Measurements from ENCODE around the gene SCN1A.
"Not testable (repeated sequence)": the region's sequence is repeated elsewhere in the genome, so short reads cannot be mapped to it uniquely, and the experiment has no call there.

SCN1A gene

DNA sequence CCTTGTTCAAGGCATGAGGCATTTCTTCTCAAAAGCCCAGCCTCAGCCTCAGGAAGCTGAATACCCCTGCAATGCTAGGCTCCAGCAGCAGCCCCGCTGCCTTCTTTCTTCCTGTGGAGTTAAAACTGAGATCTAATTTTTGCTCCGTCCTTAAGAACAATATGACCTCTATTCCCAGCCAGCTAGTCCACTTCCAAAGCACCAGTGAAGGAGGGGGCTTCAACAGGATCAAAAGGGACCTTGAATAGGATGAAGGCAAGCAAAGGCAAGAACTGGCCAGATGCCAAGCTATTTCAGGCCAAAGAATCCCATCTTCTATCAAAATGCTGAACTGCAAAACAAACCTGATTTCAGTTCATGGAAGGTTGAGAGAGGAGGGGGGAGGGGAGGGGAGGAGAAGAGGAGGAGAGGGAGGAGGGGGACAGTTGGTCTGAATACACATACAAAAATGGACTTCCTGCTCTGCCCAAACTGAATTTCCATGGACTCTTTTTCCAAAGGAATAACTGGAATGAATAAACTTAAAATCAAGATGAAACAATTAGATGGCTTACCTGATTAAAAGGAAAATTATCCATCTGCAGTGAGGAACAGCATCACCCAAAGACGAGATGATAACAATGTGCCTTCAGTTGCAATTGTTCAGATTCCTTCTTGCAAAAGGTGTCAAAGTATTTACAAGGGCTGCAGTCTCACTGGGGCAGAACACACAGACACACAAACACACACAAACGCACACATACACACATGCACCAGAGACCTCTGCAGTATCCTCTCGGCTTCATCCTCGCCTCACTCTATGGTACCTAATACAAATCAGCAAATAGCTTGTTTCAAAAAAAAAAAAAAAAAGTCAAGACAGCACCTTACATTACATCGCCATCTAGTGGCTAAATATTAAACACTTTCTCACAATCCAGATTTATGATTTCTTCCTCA lies at the start of gene SCN1A:
Gene SCN1A (minus strand): TSS at position 804 of the 939 bp plus-strand sequence. CDS start 54,399 bp downstream, outside the sequence.
- peak; percentile 1 for DNase-seq (ENCODE audit: insufficient read length, low spot score)

DNA sequence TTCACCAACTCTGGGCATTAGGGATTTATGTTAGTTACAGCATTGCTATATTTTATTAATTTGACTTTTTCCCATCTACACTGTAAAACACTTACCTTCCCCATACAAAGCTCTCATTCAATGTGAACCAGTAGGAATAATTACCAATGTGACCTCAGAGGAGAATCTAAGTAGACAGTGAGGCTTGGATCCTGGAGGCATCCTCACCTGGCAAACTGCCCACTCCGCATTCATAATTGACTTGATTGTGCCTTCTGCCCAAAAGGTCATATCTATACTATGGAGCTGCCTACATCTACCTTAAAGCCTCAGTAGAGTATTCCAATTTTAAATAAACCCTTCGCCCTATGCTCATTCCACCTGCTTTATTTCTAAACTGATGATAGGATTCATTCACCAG lies 45.4 kb upstream of the SCN1A start:
- DNase-seq (ENCODE audit: insufficient read length, low spot score) (no peak), FAIRE-seq (no peak)

More for the DNA sequence above, at the start of gene SCN1A:
- FAIRE-seq = peak; percentile 14

DNA sequence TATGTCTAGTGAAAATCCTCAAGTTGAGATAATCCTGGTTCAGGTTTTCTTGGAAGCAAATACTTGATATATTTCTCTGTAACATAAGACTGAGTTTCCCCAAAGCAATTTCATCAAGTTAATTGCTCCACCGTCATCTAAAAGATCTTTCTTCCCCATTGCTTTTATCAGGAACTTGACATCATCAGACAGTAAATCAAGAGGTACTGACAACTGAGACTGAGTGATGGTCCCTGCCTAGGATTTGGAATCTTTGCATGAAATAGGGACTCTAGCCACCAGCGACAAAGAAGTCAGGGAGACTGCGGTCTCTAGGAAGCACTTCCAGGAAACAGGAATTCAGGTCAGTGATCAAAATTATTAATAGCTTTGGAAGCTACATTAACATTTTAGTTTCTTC lies 43.4 kb upstream of the SCN1A start:
- no peak for DNase-seq (ENCODE audit: insufficient read length, low spot score)

DNA sequence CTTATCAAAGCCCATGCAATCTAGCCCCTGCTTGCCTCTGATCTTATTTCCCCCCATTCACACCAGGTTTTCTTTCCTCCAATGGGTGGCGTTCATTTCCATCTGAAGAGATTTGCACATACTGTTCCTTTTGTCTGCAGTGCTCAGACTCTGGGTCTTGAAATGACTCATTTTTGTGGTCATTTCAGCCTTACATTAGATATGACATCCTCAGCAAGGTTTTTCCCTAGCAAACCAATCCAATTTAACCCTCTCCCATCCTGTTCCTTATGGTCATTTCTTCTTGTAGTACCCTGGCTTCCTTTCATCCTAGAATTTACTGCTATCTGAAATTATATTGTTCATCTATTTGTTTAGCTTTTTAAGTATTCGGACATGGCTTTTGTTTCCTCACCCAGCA lies 42.5 kb upstream of the SCN1A start:
- no peak for FAIRE-seq
- no peak for DNase-seq (ENCODE audit: insufficient read length, low spot score)

More for the DNA sequence above, 43.4 kb upstream of the SCN1A start:
- FAIRE-seq = no peak

DNA sequence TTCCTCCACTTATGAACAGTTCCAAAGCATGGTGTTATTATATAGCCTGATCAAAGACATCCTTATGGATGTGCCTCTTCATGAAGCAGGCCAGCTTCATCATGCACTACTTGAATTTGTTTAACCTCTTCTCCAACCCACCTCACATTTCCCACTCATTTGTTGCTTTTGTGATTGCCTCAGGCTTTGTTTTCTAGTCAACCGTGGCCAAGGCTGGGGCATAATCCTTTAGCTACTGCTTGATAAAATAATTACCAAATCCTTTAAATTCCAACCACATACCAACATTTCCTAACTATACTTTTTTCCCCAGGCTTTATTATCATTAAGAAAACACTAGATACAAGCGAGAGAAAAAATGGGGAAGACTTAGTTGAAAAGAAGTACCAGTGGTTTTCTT lies 39.6 kb upstream of the SCN1A start:
- no peak for FAIRE-seq

DNA sequence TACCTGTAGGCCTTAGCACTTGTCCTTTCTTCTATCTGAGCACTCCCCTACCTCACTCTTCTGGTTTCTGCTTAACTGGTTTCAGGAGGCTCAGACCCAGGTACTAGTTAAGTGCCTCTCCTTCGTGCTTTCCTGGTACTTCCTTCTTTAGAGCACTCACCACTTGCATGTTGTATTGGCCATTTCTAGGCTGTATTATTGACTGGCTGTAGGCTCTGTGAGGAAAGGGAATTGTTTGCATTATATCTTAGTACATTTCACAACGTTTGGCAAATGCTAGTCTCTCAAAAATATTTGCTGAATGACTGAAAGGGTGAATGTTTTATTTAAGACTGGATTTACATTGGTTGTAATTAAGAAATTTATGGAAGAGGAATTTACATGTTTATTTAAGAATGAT lies 36.0 kb upstream of the SCN1A start:
- FAIRE-seq (no peak), DNase-seq (ENCODE audit: insufficient read length, low spot score) (no peak)

More for the DNA sequence above, 39.6 kb upstream of the SCN1A start:
- no peak for DNase-seq (ENCODE audit: insufficient read length, low spot score)

DNA sequence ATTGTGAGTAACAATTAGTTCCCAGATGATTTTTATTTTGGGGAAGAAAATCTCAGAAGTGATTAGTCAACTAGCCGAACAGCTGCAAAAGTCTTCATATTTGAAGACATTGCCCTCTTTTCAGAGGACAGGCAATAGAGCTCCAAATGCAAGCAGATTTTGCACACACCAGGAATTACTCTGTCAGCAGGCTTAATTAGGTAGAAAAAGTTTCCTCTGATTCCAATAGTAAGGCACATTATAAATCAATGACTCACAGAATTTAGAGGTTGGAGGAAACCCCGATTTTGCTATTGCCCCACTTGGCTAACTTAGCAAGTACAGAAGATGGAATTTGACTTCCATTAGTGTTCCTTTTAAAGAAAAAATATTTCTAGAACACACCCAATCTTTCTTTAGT lies 30.7 kb upstream of the SCN1A start:
- no peak for DNase-seq (ENCODE audit: insufficient read length, low spot score)
- FAIRE-seq = no peak

DNA sequence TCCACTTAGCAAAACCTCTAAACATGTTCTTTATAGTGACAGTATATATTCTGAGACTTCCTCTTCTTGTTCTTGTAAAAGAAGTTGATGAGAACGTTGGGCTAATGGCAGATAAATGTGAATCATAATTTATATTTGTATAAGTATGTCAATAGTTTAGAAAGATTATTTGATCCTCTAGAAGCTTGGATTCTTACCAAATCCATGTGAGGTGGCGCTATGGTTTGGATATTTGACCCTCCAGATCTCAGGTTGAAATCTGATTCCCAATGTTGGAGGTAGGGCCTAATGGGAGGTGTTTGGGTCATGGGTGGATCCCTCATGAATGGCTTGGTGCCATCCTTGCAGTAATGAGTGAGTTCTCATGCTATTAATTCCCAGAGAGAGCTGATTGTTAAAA lies 29.8 kb upstream of the SCN1A start:
- no peak for FAIRE-seq
- no peak for DNase-seq (ENCODE audit: insufficient read length, low spot score)

DNA sequence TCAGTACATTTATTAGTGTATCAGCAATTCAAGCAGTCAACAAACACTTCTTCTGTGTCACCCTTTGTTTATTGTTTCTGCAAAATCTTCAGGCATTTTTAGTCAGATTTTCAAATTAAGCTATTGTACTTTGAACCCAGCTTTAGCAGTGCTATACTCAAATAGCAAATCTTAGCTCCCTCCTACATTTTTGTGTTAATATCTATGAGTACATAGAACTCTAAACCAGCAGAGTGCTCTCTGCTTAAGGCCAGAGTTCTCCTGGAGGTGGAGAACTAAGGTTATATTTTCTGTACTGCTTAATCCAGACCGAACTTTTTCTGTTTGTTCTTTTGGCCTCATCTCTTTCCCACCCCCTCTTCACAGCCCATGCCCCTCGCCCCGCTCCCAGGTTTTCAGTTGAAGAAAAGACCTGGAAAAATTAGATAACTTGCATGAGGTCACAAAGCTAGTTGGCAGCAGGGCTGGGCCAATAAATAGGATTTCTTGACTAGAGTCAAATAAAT lies 29.2 kb upstream of the SCN1A start:
- DNase-seq (ENCODE audit: insufficient read length, low spot score) (no peak), FAIRE-seq (no peak)

DNA sequence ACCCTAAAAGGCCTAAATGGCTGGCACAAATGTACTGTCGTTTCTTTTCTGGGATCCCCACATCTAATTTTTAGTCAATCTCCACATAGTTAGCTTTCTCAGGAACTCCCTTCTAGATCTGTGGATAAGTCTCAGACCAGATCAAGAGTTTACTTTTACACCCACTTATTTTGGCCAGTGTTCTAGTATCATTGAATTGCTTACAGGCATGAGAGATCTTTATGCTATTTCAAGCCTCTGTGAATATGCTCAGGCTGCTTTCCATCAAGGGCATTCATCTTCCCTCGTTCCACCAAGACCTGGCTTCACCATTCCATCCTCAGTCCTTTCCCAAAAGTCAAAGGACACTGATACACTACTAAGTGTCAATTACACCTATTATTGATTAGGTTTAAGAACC lies 27.8 kb upstream of the SCN1A start:
- FAIRE-seq (no peak), DNase-seq (ENCODE audit: insufficient read length, low spot score) (no peak)

DNA sequence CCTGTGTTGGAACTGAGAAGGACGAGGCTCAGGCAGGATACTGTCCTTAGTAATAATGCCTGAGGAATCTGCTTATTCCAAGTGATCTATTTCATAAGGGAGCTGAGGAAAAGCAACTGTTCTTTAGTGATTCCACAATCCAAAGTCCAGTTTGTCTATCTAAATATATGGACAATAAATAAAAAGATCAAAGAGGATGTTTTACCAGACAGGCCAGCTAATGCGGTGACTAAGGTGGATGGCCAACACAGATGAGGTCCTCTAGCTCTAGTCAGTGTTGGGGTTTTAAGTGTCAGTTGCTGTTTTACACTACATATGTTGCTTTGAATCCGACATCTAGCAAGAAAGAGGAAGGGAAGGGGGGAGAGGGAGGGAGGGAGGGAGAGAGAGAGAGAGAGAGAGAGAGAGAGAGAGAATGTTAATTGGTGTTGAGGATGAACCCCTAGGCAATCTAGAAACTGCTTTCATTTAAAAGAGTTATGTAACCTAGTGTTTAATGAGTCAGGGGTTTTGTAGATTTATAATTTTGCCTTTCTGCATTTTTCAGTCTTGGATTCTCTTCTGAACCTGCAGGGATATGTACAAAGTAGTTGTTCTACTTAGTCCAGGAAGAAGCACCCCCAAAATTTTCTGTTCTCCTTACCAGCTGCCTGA lies 27.0 kb upstream of the SCN1A start:
- FAIRE-seq (no peak), DNase-seq (ENCODE audit: insufficient read length, low spot score) (no peak)

DNA sequence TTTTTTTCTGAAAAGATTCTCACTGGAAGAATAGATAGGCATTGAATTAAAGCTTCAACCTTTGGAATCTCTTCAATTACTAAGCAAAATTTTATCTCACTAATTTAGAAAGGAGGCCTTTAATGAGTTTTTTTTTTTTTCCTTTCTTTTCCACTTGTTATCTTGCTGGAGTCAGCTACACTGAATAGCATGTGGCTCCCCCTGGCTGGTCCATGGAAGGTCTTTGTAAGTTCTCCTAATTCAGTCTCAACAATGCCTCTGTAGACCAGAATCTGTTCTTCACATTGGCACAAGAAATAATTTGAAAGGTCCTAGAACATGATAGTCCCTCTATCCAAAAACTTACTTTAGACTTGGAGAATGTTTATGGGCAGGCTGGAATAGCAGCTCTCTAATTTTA lies 24.2 kb upstream of the SCN1A start:
- no peak for DNase-seq (ENCODE audit: insufficient read length, low spot score)
- FAIRE-seq = no peak

DNA sequence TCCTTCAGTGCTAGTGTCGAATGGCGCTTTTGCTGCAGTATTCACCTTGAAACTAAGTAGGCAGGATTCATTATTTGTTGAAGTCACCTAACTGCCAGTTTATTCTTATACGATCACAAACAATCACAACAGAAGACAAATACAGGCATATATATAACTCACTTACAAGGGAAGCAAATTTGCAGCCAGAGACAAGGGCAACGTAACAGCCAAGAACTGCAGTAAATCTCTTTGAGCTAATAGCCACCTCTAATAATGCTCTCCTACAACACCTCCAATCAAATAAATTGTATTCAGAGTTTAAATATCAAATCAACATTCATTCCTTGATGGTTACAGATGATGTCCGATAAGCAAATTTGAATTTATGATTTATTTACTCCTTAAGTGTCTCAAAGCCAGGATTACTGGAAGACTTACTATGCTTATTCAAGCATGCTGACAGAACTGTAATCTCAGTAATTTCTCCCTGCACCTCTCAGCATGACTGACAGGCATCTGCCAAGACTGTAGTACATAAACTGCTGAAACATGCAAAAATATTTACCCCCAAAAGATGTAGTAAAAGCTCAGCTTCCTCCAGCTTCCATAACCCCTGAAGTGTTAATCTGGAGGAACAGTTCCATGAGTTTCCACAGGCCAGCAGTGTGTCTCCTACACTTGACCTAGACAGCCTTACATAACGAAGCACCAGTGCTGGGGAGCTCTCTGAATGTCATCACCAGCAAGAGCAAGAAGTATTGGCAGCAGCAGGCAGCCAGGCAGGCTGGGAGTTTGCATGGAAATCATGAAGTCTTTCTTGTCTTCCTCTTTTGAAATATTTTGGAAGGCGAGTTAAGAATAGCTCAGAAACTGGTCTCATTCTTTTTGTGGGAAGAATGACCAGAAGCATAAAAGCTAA lies 20.9 kb upstream of the SCN1A start:
- DNase-seq (ENCODE audit: insufficient read length, low spot score) (no peak), FAIRE-seq (no peak)

DNA sequence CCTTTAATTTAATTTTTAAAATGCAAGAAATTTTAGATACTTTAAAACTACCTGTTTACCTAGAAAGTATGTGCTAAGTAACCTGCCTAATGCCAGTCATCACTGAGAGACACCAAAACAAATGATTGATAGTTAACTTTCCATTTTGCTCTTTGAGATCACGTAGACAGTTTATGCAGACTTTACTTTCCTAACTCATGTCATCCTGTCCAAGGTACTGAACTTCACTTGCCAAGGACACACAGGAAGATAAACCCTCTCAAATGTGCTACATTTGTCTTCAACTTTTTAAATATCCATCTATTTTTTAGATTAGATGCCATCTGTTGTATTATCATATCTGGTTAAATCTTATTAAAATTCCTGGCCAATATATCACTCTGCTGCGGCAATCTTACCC lies 20.1 kb upstream of the SCN1A start:
- FAIRE-seq (no peak), DNase-seq (ENCODE audit: insufficient read length, low spot score) (no peak)

DNA sequence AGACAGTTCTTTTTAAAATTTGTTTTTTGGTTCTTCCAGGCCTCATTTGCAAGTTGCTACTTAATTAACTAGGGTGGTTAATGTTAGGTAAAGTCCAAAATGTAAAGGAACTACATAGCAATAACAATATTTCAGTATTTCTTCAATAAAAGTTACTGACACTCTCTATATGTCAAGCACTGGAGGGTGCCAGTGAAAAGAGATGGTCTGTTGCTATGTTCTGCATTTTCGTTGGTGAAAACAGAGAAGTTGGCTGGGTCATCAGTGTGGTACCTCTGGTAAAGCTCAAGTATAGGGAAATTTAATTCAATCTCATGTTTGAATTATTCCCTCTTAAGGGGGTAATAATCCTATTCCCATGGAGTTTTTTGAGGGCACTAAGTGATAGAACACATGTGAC lies 16.3 kb upstream of the SCN1A start:
- no peak for FAIRE-seq
- no peak for DNase-seq (ENCODE audit: insufficient read length, low spot score)

DNA sequence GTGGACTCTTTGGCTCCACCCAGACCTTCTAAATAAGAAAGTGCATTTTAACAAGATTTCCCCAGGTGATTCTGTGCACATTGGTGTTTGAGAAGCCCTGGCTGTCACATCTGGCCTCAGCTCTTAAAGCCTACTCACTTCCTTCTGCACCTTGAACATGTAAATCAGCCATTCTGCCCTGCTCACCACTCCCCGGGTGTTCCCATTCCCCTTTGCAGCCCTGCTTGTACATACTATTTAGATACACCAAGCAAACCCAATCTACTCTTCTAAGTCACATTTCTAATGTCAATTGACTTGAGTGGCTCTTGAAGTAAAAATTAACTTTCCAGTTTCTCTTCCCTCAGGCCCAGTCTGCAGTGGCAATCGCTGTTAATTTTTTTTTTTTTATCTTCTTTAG lies 13.1 kb upstream of the SCN1A start:
- FAIRE-seq (no peak), DNase-seq (ENCODE audit: insufficient read length, low spot score) (no peak)

DNA sequence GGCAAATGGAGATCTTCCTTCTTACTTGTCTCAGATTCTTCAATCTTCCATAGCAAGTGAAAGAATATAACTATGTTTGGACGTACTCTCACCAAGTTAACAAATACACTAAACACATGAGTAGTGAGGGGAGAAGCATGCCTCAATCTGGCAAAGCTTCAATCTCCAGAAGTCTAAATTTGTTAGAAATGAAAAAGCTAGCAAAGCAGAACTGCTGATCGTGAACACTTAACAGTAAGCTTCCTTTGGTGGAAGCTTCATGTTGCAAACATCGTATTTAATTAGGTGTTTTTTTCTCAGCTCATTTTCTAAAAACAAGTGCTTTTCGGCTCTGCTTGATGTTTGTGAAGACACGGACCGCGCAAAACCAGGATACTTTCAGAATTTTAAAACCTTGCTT lies 12.7 kb upstream of the SCN1A start:
- DNase-seq (ENCODE audit: insufficient read length, low spot score) = no peak
- no peak for FAIRE-seq

DNA sequence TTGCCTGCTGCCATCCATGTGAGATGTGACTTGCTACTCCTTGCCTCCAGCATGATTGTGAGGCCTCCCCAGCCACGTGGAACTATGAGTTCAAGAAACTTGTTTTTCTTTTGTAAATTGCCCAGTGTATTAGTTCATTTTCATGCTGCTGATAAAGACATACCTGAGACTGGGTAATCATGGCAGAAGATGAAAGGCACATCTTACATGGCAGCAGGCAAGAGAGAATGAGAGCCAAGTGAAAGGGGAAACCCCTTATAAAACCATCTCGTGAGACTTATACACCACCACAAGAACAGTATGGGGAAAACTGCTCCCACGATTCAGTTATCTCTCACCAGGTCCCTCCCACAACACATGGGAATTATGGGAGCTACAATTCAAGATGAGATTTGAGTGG lies 11.7 kb upstream of the SCN1A start:
- FAIRE-seq; DNase-seq (ENCODE audit: insufficient read length, low spot score): not testable (repeated sequence)

DNA sequence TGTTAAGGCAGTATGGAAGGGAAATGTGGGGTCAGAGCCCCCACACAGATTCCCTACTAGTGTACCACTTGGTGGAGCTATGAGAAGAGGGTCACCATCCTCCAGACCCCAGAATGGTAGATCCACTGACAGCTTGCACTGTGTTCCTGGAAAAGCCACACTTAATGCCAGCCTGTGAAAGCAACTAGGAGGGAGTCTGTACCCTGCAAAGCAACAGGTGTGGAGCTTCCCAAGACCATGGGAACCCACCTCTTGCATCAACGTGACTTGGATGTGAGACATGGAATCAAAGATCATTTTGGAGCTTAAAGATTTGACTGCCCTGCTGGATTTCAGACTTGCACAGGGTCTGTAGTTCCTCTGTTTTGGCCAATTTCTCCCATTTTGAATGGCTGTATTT lies 10.8 kb upstream of the SCN1A start:
- FAIRE-seq = no peak
- DNase-seq (ENCODE audit: insufficient read length, low spot score) = no peak

DNA sequence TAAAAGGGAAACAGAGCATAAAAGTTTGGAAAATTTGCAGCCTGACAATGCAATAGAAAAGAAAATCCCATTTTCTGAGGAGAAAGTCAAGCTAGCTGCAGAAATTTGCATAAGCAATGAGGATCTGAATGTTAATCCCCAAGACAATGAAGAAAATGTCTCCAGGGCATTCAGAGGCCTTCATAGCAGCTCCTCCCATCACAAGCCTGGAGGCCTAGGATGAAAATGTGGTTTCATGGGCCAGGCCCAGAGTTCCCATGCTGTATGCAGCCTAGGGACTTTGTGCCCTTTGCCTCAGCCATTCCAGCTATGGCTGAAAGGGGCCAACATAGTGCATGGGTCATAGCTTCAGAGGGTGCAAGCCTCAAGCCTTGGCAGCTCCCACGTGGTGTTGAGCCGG lies 10.3 kb upstream of the SCN1A start:
- no peak for FAIRE-seq
- no peak for DNase-seq (ENCODE audit: insufficient read length, low spot score)

DNA sequence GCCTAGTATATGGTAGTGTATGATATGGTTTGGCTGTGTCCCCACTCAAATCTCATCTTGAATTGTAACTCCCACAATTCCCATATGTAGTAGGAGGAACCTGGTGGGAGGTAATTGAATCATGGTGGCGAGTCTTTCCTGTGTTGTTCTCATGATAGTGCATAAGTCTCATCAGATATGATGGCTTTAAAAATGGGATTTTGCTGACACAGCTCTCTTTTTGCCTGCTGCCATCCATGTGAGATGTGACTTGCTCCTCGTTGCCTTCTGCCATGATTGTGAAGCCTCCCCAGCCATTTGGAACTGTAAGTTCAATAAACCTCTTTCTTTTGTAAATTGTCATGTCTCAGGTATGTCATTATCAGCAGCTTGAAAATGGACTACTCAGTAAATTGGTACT lies 9.5 kb upstream of the SCN1A start:
- DNase-seq (ENCODE audit: insufficient read length, low spot score) = no peak
- no peak for FAIRE-seq

Measured in GM19239 (cell line).